Measurements from ENCODE around the gene MRTFA. TPM values are rescaled to one million over a fixed set of nuclear protein-coding genes. Genes with fewer than 3 reads are reported as not detected.

The MRTFA gene
- total and polyA plus RNA-seq, 2 of the 13 experiments (the other 11 are each of a cell fraction or from before 2014, with no cell fraction given) = 2.4 to 8.2 TPM

GRCh38 chr22:40519284-40519947 lies 117.1 kb downstream of the MRTFA start (continued):
- TF ChIP-seq ARID3A (IDR thresholded peaks at IDR 0.05; ENCODE audit: low read depth, low read length) (0 out of 2 replicates have a peak, but pooled peaks have one; percentile 15), TOPORS (CRISPR knock-in tag; IDR thresholded peaks at IDR 0.05) (no peak), ZNF672 (CRISPR knock-in tag; IDR thresholded peaks at IDR 0.05) (no peak), ATF2 (CRISPR knock-in tag; IDR thresholded peaks at IDR 0.05) (no peak), ZNF101 (CRISPR knock-in tag; IDR thresholded peaks at IDR 0.05; ENCODE audit: borderline replicate concordance, low read depth) (no peak), BCL6 (CRISPR knock-in tag; IDR thresholded peaks at IDR 0.05) (no peak), PAXIP1 (CRISPR knock-in tag; conservative IDR thresholded peaks at IDR 0.05) (0 out of 2 replicates have a peak, but pooled peaks have one; percentile 36), ZNF577 (CRISPR knock-in tag; IDR thresholded peaks at IDR 0.05; ENCODE audit: borderline replicate concordance, low read depth) (no peak), NR1H2 (CRISPR knock-in tag; IDR thresholded peaks at IDR 0.05; ENCODE audit: borderline replicate concordance, low read depth) (no peak), GFI1 (CRISPR knock-in tag; IDR thresholded peaks at IDR 0.05; ENCODE audit: borderline replicate concordance) (no peak), ASH2L (IDR thresholded peaks at IDR 0.05; ENCODE audit: insufficient read length, low read depth, low read length) (peak; percentile 56), STAT5B (CRISPR knock-in tag; IDR thresholded peaks at IDR 0.05) (no peak), CHD2 (IDR thresholded peaks at IDR 0.05; ENCODE audit: low read depth, low read length) (no peak)

Measured in HepG2 (cell line).